ENCODE measurements around the gene KRTAP4-12. TPM values are rescaled to one million over a fixed set of nuclear protein-coding genes. Genes with fewer than 3 reads are reported as not detected.
"Not testable (repeated sequence)": the region's sequence is repeated elsewhere in the genome, so short reads cannot be mapped to it uniquely, and the experiment has no call there.

KRTAP4-12 gene
- total RNA-seq, 1 donor from 2014 or later, result not detected

DNA sequence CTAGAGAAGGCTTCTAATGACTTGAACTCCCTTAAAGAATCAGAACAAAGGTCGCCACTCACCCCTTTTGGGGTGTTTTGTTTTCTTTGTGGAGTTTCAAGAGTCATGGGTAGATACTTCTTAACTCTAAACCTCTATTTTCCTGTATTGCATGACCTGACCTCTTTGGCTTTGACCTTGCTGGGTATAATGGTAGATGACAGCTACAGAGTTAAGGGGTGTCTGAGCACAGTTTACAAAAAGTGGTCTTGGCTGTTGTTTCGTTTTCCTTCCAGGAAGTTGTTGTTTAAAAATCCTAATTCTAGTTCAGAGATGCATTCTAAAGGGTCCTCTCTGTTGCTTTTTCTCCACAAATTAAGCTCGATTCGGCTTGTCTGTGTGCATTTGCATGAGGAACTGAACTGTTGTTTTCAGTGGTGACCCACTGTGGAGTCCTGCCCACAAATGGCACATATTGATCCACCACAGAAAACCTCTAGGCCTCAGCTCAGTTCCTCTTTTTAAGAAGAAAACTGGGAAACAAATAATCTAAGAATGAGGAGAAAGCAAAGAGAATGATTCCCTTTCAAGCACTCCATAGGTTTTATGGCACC lies 35.1 kb downstream of the KRTAP4-12 start:
- not testable (repeated sequence) for DNase-seq

DNA sequence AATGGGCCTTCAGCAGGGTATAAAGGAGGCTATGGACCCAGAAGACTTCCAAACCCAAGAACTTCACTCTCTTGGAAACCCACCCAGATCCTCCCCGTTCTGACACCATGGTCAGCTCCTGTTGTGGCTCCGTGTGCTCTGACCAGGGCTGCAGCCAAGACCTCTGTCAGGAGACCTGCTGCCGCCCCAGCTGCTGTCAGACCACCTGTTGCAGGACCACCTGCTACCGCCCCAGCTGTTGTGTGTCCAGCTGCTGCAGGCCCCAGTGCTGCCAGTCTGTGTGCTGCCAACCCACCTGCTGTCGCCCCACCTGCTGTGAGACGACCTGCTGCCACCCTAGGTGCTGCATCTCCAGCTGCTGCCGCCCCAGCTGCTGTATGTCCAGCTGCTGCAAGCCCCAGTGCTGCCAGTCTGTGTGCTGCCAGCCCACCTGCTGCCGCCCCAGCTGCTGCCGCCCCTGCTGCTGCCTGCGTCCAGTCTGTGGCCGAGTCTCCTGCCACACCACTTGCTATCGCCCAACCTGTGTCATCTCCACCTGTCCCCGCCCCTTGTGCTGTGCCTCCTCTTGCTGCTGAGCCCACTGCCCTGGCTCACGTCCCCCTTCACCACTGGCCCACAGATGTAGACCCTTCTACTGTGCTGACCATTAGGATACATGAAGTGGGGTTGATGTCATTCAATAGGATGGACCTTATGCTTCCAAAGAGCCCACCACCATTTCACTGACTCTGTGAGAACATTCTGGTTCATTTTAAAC lies 39.7 kb downstream of the KRTAP4-12 start, which contains the start of gene KRTAP4-7:
TSS of gene KRTAP4-7 (plus strand) at position 51 of the 757 bp plus-strand sequence. CDS start at position 108, 57 bp downstream.
- not testable (repeated sequence) for DNase-seq

DNA sequence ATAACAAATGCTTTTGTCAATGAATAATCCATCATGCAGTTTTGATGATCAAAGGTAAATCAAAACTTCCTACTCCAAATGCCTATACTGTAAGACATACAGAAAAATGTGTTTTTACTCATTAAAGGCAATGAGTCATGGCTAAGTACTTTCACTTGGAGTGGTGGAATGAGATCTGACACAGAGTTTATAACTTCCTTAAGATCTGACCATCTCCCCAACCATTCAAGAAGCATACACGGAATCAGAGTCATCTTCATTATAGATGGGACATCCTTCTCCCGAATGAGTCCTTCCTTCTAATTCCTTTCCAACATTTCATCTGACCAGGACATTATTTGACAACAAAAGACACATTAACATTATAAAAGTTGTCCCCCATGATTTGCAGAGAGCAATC lies 40.6 kb downstream of the KRTAP4-12 start:
- DNase-seq, result not testable (repeated sequence)

DNA sequence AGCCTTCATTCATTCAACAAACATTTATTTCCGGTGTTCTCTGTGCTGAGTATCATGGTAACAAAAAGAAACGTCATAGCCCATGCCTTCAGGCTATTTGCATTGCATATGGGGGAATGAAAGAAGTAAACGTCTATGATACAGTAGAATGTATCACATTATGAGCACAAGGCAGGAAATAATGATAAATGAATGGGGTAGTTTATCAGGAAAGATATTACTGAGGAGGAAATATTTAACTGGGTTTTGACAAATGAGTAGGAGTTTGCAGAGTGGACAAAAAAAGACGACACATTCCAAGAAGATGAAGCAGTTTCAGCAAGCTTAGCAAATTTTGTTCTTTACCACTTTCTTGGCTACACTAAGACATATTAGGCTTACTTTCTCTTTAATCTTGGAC lies 41.4 kb downstream of the KRTAP4-12 start:
- no peak for DNase-seq

DNA sequence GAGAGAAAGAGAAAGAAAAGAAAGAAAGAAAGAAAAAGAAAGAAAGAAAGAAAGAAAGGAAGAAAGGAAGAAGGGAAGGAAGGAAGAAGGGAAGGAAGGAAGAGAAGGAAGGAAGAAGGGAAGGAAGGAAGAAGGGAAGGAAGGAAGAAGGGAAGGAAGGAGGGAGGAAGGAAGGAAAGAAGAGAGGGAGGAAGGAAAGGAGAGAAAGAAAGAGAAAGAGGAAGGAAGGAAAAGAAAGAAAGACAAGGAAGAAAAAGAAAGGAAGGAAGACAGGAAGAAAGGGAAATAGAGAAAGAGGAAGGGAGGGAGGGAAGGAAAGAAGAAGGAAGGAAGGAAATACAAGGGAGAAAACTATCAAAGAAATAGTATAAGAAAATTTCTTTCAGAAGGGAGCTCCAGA lies 47.2 kb downstream of the KRTAP4-12 start:
- no peak for DNase-seq

GRCh38 chr17:41073676-41074075 lies 50.3 kb downstream of the KRTAP4-12 start:
- no peak for DNase-seq

Other genes with a start within 250 kb of the KRTAP4-12 start
- gene KRT20, start 238.9 kb downstream of the KRTAP4-12 start, total RNA-seq, result 0.51 TPM
- gene KRT23, start 186.5 kb downstream of the KRTAP4-12 start, total RNA-seq, result 26.3 TPM
- gene KRT39, start 157.2 kb downstream of the KRTAP4-12 start, total RNA-seq, result 1.8 TPM
- gene KRT40, start 139.9 kb downstream of the KRTAP4-12 start, total RNA-seq, result 7.7 TPM
- not detected for gene KRTAP3-3, start 130.0 kb downstream of the KRTAP4-12 start, total RNA-seq
- gene KRTAP3-2, start 124.3 kb downstream of the KRTAP4-12 start, total RNA-seq, result not detected
- not detected for gene KRTAP3-1, start 115.1 kb downstream of the KRTAP4-12 start, total RNA-seq
- not detected for gene KRTAP1-5, start 97.0 kb downstream of the KRTAP4-12 start, total RNA-seq
- gene KRTAP1-4, start 94.0 kb downstream of the KRTAP4-12 start, total RNA-seq, result not detected
- gene KRTAP1-3, start 89.3 kb downstream of the KRTAP4-12 start, total RNA-seq, result not detected
- gene KRTAP1-1, start 82.7 kb downstream of the KRTAP4-12 start, total RNA-seq, result not detected
- not detected for gene KRTAP2-1, start 76.9 kb downstream of the KRTAP4-12 start, total RNA-seq
- not detected for gene KRTAP2-2, start 69.0 kb downstream of the KRTAP4-12 start, total RNA-seq
- gene KRTAP2-3, start 64.1 kb downstream of the KRTAP4-12 start, total RNA-seq, result not detected
- gene KRTAP2-4, start 58.3 kb downstream of the KRTAP4-12 start, total RNA-seq, result not detected
- not detected for gene KRTAP4-7, start 40.0 kb downstream of the KRTAP4-12 start, total RNA-seq
- not detected for gene KRTAP4-8, start 26.0 kb downstream of the KRTAP4-12 start, total RNA-seq
- not detected for gene KRTAP4-16, start 22.0 kb downstream of the KRTAP4-12 start, total RNA-seq
- not detected for gene KRTAP4-9, start 18.8 kb downstream of the KRTAP4-12 start, total RNA-seq
- not detected for gene KRTAP4-11, start 5.8 kb downstream of the KRTAP4-12 start, total RNA-seq
- not detected for gene KRTAP4-6, start 16.4 kb upstream of the KRTAP4-12 start, total RNA-seq
- gene KRTAP4-5, start 25.6 kb upstream of the KRTAP4-12 start, total RNA-seq, result not detected
- gene KRTAP4-4, start 36.6 kb upstream of the KRTAP4-12 start, total RNA-seq, result not detected
- gene KRTAP4-3, start 44.0 kb upstream of the KRTAP4-12 start, total RNA-seq, result not detected
- gene KRTAP4-2, start 54.0 kb upstream of the KRTAP4-12 start, total RNA-seq, result not detected
- gene KRTAP4-1, start 60.7 kb upstream of the KRTAP4-12 start, total RNA-seq, result not detected
- gene KRTAP9-1, start 65.7 kb upstream of the KRTAP4-12 start, total RNA-seq, result not detected
- not detected for gene KRTAP9-2, start 102.5 kb upstream of the KRTAP4-12 start, total RNA-seq
- gene KRTAP9-3, start 108.3 kb upstream of the KRTAP4-12 start, total RNA-seq, result not detected
- gene KRTAP9-8, start 113.8 kb upstream of the KRTAP4-12 start, total RNA-seq, result not detected
- not detected for gene KRTAP9-4, start 125.5 kb upstream of the KRTAP4-12 start, total RNA-seq
- gene KRTAP9-9, start 131.2 kb upstream of the KRTAP4-12 start, total RNA-seq, result not detected
- gene KRTAP9-6, start 141.2 kb upstream of the KRTAP4-12 start, total RNA-seq, result not detected
- gene KRTAP9-7, start 151.5 kb upstream of the KRTAP4-12 start, total RNA-seq, result not detected
- gene KRTAP29-1, start 178.7 kb upstream of the KRTAP4-12 start, total RNA-seq, result not detected
- gene KRTAP16-1, start 185.1 kb upstream of the KRTAP4-12 start, total RNA-seq, result not detected
- 1.0 TPM for gene KRTAP17-1, start 191.5 kb upstream of the KRTAP4-12 start, total RNA-seq
- not detected for gene KRT33A, start 226.6 kb upstream of the KRTAP4-12 start, total RNA-seq
- gene KRT33B, start 245.6 kb upstream of the KRTAP4-12 start, total RNA-seq, result 0.21 TPM

All from tongue (tissue), 2 donors.